ENCODE data around the gene CMKLR1.

DNA sequence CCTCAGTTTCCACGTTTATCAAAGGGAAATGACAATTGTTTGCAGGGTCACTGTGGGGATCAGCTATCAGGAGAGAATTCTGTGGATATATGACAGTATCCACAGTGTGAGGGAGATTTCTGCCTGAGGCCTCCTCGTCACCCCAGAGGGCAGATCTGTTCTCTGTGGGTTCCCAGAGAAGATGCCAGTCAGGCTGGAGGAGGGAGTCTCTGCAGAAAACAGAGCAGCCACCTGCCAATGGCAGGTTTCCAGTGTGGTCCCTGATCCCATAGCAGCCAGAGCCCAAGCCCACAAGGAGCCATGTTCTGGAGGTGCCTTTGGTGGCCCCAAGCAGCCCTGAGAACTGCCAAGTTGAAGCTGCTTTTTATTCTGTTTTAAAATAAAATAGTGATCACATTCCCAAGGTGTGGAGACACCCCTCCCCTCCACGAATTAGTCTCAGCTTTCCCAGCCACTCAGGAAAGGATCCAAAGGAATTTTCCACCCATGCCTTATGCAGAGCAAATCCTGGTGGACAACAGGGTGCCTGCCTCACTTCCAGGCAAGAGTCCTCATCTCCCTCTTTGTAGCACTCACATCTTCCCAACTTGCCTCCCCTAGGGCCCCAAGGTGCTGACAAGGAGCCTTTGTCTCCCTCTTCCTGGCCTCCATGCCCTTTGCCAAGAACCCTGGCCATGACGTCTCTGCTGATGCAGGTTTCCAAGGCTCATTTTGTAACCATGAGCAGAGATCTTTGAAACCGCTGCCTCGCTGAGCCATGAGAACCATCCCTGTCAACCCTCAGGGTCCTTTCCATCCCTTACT, 20.4 kb downstream of the CMKLR1 start:
- TF ChIP-seq, protein P1, sequence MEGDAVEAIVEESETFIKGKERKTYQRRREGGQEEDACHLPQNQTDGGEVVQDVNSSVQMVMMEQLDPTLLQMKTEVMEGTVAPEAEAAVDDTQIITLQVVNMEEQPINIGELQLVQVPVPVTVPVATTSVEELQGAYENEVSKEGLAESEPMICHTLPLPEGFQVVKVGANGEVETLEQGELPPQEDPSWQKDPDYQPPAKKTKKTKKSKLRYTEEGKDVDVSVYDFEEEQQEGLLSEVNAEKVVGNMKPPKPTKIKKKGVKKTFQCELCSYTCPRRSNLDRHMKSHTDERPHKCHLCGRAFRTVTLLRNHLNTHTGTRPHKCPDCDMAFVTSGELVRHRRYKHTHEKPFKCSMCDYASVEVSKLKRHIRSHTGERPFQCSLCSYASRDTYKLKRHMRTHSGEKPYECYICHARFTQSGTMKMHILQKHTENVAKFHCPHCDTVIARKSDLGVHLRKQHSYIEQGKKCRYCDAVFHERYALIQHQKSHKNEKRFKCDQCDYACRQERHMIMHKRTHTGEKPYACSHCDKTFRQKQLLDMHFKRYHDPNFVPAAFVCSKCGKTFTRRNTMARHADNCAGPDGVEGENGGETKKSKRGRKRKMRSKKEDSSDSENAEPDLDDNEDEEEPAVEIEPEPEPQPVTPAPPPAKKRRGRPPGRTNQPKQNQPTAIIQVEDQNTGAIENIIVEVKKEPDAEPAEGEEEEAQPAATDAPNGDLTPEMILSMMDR (conservative IDR thresholded peaks at IDR 0.05 in 1 of 2, IDR thresholded peaks at IDR 0.05 in 1 of 2; ENCODE audit: low read depth in 1 of 2, low read length in 2 of 2), result no peak
- no peak for TF ChIP-seq EZH2 (IDR thresholded peaks at IDR 0.05; ENCODE audit: low read length, missing control alignments)

Data from fibroblast of lung (primary cell).